Loucy (cell line): Measurements from ENCODE around the gene MET.

Experiments used
- EZH2phosphoT487 ChIP-seq: fragments of 200-600 bp; IDR thresholded peaks from 2 replicates; pipeline ENCODE4 v1.6.1; 2018; ENCODE audit warnings: antibody characterized with exemption, mild to moderate bottlenecking, moderate library complexity, borderline replicate concordance
- TF ChIP-seq, protein P1 (sequence below): fragments of 200-600 bp; sonication (generic); conservative IDR thresholded peaks from 2 replicates; pipeline ENCODE4 v1.5.1; 2014; ENCODE audit warnings: mild to moderate bottlenecking, antibody characterized with exemption, low read length

DNA sequence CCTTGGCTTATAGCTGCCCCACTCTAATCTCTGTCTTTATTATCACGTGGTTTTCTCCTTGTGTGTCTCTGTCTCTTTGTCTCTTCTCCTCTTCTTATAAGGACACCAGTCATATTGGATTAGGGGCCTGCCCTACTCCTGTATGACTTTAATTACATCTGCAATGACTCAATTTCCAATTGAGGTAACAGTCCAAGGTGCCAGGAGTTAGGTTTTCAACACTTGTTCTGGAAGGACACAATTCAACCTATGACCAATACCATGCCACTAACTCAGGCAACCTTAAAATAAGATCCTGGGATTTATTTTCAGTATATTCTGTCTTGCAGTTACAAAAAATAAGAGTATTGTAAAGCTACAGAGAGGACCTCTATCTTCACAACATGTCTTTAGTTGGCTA lies 21.6 kb upstream of the MET start:
- TF ChIP-seq, protein P1, sequence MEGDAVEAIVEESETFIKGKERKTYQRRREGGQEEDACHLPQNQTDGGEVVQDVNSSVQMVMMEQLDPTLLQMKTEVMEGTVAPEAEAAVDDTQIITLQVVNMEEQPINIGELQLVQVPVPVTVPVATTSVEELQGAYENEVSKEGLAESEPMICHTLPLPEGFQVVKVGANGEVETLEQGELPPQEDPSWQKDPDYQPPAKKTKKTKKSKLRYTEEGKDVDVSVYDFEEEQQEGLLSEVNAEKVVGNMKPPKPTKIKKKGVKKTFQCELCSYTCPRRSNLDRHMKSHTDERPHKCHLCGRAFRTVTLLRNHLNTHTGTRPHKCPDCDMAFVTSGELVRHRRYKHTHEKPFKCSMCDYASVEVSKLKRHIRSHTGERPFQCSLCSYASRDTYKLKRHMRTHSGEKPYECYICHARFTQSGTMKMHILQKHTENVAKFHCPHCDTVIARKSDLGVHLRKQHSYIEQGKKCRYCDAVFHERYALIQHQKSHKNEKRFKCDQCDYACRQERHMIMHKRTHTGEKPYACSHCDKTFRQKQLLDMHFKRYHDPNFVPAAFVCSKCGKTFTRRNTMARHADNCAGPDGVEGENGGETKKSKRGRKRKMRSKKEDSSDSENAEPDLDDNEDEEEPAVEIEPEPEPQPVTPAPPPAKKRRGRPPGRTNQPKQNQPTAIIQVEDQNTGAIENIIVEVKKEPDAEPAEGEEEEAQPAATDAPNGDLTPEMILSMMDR = no peak
- TF ChIP-seq EZH2phosphoT487 = no peak
